Suppressor macrophage treated with lipopolysaccharide for 1 hour (primary cell): ENCODE results near the gene NKAIN4.
"Not testable (repeated sequence)": the region's sequence is repeated elsewhere in the genome, so short reads cannot be mapped to it uniquely, and the experiment has no call there.

Experiments used
- DNase-seq, 3 donors: peaks; one replicate each; pipeline ENCODE4 v3.0.0-alpha.2; 2020 to 2022

Gene NKAIN4

DNA sequence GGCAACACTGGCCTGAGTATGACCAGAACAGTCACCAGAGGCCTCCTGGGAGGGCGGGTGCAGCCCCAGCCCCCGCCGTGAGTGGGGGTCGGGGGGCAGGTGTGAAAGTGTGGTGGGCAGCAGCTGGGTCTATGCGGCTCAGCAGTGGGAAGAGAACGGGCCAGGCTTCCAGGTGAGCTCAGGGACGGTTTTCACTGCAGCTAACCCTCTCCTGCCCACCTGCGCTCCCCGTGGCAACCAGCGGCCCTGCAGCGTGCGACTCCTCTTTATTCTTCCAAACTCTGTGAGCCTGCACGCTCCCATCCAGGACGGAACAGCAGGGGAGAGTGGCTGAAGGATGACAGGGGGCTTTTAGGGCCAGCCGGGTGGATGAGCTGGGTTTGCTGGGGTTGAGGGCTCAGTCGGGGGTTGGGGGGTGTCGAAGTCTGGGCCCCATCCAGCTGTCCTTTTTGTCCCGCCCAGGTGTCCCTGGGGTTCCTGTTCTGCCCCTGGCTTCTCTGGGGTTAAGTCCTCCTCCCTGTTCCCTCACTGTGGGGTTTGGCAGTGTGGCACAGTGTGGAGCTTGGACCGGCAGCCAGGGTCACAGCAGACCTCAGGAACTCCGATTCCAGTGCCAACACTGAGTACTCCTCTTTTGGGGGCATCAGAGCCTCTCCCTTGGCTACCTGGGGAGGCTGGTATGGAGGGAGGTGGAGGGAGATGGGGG is 19.4 kb downstream of the NKAIN4 start:
- no peak for DNase-seq

DNA sequence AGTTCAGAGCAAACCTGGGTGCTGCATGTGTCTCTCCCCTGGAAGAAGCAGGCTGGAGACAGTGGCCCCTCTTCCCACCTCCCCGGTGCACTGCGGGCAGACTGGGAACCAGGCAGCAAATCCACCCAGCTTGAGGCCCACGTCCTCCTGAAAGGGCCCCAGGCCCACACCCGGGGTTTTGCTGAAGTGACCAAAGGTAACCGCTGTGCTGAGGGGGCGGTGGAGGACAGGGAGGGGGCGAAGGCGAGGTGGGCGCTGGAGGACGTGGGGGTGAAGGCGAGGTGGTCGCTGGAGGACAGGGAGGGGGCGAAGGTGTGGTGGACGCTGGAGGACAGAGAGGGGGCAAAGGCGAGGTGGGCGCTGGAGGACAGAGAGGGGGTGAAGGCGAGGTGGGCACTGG is 20.3 kb downstream of the NKAIN4 start:
- DNase-seq, result no peak

DNA sequence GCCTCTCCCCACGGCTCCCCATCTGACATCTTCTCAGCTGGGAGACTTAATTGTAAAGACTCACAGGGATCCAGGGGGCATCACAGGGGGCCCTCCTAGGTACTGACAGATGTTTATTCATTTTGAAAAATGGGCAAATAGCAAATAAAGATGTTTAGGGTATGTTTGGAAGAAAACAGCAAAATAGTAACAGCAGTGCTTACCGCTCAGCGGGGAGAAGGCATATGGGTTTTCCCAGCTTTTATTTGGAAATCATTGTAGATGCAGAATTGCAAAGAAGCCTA is 21.3 kb downstream of the NKAIN4 start:
- no peak for DNase-seq

DNA sequence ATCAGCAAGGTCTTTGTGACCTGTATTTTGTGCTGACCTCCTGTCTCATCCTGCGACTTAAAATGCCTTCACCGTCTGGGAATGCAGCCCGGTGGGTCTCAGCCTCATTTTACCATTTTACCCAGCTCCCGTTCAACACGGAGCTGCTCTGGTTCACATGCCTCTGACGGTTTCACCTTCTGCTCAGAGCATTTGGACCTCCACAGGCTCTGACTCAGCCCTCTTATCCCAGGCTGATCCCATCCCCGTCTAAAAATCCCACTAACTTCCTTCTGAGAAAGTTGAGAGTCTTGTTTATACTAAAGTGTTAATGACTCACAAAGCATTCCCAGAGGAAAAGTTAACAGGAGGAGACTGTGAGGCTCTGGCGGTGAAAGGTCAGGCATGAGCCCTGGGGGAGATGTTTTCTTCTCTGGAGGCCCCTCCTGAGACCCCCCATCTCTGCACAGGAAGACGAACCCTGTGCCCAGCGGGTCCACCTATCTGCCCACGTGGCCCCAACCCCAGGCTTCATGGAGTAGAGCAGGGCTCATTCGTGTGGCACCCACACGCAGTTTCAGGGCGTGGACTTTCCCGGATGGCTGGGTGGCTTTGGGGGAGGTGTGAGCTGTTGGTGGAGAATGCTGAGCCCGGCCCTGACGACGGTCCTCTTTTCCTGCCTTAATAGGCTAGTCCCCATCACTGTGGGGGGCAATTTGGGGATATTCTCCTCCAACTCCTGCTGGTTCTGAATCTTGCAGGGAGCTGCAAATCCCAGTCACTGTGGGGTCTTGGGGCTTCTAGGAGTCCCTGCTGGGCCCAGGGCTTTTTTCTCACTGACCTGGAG is 21.8 kb downstream of the NKAIN4 start:
- DNase-seq, result no peak

DNA sequence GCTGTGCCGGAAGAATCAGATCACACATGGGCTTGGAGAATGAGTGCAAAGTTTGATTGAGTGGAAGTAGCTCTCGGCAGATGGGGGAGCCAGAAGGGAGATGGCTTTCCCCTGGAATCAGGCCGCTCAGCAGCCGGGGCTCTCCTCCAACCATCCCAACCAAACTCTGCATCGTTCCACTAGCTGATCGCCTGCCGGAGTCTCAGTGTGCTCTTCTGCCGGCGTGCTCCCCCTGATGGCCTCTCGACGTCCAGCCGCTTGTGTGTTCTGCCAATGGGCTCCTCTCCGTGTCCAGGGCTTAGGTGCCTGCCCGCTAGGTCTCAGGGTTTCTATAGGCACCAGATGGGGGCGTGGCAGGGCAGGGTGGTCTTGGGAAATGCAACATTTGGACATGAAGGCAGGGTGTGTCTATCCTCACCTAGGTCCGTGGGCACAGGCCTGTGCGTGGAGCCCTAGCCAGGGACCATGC is 23.4 kb downstream of the NKAIN4 start:
- peak; percentile 31 to 59 (median 38) for DNase-seq

DNA sequence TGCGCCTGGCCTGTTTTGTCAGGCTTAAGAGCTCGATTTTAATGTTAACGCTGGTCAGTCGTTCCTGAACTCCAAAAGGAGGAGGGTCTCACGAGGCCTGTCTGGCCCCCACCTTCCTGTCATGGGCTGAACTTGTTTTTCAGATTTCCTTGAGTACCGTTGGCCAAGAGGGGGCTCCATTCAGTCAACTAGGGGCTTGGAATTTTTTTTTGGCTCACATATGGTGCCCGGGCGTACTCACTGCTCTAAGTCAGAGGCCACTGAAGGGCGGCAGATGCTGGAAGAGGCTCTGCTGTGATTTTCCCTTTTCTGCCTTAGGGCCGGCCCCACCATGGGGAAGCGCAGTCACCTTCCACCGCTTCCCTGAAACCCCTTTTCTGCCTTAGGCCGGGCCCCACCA is 25.5 kb downstream of the NKAIN4 start:
- no peak for DNase-seq

DNA sequence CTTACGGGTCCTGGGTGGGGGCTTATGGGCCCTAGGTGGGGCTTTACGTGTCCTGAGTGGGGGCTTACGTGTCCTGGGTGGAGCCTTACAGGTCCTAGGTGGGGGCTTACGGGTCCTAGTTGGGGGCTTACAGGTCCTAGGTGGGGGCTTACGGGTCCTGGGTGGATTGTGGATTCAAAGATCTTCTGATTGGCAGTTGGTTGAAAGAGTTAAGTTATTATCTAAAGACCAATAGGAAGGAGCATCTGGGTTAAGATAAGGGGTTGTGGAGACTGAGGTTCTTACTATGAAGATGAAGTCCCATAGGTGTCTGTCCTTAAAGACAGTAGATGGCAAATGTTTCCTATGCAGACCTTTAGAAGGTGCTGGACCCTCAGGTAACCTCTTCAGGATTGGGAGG is 27.0 kb downstream of the NKAIN4 start:
- DNase-seq, result no peak

DNA sequence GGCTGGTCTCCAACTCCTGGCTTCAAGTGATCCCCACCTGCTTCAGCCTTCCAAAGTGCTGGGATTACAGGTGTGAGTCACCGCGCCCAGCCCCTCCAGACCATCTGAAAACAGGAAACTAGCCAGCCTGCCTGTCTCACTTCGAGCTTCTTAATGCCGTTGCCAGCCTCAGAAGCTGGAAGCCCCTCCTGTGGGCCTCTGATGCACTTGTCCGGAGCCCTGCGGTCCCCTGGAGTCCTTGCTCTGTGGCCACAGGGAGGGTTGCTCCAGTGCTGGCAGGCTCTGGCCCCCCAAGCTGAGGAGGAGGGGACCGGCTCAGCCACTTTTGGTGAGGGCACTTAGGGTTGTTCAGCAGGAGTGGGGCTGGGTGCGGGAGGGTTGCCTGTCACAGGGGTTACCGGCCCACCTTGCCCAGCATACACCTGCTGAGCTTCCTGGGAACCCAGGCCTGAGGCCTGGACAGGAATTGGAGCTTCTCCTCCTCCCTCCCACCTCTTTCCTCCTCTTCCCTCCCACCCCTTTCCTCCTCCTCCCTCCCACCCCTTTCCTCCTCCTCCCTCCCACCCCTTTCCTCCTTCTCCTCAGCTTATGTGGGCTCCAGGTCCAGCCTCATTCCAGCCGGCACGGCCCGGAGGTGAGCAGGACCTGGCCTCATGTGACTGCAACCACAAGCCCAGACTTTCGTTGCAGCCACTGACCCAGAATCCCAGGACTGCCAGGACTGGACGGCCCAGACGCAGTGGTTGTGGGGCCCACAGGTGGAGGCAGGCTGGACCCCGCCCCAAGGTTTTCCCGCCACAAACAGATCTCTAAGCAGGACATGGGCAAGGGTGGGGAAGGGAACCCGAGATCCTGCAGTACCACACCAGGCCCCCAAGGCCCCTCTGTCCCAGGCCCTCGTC is 28.0 kb downstream of the NKAIN4 start:
- DNase-seq, result no peak

DNA sequence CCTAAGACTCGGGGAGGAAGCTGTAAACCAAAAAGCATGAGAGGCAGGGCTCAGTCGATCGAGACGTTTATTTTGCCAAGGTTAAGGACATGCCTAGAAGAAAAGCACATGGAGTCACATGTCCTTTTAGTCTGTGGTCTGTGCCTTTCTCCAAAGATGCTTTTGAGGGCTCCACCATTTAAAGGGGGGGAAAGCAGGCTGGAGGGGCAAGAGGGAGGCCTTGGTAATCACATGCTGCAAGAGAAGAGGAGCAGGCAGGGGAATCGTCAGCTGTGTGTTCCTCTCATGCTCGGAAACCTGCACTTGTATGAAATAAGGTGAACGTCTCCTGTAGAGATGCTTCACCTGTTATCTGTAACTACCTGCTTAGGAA is 29.2 kb downstream of the NKAIN4 start:
- DNase-seq, result no peak

DNA sequence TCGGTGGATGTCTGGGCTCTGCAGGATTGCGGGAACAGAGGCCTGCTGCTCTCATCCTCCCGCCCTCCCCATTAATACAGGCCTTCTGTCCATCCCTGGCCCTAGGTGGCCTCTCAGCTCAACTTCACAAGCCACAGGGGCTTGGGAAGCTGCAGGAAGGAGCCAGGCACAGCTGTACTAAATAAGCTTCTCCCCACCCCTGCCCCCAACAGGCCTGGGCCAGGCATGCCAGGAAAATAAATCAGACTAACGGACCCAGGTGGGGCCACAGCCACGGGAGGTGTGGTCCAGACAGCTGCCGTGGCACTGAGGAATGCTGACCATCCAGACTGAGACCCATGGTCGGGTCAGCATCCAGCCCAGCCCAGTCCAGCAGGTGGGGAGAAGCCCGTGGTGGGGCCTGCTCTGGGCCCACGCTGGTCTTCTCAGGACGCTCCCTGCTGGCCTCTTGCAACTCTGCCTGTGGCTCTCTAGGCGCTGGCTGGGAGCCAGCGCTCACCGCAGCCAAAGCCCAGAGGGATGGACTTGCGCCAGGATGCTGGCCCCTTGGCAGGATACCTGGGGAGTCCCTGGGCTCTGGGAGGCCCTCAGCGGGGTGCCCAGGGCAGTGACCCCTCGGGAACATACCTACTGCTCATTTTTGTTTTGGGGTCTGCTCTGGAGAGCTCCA is 29.7 kb downstream of the NKAIN4 start:
- DNase-seq, result no peak

DNA sequence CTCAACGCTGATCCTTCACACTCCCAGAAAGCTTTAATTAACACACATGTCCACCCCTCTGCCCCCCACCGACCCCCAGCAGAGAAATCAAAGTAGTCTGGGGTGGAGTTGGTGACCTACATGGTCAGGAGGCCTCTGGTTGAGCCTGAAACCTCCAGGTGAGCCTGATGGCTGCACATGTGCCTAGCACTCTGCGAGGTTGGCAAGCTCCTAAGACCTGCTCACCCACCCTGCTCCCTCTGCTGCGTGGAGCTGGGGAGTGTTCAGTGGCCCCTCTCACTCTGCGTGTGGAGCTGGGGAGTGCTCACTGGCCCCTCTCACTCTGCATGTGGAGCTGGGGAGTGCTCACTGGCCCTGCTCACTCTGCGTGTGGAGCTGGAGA is 30.4 kb downstream of the NKAIN4 start:
- no peak for DNase-seq

DNA sequence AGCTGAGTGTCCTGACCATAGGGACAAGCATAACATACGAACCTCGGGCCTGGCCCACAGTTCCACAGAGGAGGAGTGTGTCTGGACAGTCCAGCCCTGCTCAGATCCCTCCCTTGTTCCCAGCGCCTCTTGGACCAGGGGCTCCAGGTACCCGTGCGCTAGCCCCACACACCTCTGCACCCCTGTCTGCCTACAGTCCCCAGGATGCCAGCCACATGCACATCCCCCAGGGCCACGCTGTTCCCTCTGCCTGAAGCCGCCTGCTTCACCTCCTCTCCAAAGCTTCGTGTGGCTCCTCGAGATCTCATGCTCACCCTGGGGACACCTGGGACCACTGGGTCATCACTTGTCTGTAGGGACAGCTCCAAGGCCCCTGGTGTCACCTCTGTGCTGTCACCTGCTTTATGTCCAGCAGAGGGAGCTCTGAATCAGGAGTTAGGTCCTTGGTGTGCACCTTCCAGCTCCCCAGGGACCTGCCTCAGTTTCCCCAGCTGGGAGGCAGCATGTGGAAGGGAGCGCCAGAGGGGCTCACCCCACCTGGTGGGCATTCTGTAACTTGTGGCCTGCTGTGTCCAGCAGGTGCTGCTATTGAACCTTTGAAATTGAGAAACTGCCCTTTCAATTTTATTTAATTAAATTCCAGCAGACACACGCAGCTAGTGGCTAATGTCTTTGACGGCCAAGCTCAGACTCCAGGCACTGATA is 31.0 kb downstream of the NKAIN4 start:
- peak; percentile 58 to 69 (median 69) for DNase-seq

DNA sequence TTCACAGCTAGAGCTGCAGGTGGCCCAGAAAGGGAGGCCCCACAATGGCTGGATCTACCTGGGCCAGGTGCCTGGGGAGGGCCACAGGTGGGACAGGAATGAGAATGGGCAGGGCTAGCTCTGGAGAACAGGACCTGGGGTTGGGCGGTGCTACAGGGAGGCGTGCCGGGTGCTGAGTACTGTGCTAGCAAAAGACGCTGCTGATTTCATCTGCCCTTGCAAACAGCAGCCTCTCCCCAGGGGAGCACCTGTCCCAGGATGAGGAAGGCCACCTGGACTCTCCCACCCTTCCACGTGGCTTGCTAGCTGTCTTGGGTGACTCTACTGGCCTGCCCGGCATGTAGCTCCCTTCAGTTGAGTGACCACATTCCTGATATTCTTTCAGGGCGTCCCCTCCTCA is 31.7 kb downstream of the NKAIN4 start:
- DNase-seq, result no peak

DNA sequence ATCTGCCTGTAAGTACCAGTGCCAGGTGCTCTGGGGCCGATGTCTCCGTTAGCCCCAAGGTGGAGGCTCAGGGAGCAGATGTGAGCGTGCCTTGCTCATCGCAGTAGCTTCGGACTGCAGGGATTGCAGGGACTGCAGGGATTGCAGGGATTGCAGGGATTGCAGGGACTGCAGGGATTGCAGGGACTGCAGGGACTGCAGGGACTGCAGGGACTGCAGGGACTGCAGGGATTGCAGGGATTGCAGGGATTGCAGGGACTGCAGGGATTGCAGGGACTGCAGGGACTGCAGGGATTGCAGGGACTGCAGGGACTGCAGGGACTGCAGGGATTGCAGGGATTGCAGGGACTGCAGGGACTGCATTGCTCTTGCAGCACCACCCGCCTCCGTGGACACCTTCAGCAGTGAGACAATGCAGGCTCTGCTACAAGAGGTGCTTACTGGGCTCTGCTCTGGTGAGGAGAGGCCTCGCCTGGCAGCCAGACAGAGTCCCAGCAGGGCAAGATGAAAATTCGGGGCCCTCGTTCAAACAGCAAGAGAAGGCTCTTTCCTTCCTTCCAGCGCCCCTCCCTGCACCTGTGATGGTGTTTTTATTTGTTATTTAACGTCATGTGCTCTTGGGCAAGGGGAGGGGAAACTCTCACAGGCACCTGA is 32.7 kb downstream of the NKAIN4 start:
- not testable (repeated sequence) for DNase-seq

DNA sequence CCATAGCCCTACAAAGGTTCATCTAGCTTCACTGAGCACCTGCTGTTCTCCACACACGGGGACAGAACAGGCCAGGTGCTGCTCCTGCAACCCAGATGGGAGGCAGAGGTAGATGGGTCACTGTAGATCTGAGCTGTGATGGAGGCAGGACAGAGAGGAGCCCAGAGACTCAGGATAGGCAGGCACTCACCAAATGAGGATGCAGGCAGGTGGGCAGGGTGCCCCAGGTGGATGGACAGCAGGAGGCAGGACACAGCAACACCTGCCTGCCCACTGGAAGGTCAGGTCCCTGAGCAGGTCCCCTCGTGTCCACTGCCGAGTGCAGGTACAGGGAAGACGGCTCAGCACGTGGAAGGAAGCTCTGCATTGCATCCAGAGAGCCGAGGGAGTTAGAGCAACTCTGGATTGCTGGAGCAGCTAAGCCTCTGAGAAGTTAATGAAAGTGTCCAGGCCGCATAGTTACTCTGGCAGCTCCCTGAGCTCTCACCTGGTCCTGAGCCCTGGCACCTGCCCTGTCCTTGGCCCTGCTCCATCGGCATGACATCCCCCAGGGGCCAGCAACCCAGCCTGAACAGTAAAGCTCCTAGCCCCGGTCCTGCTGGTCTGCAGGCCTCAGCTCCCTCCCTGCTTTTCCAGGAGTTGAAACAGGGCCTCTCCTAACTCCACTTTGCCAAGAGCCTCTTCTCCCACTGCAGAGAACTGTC is 33.4 kb downstream of the NKAIN4 start:
- DNase-seq, result no peak

DNA sequence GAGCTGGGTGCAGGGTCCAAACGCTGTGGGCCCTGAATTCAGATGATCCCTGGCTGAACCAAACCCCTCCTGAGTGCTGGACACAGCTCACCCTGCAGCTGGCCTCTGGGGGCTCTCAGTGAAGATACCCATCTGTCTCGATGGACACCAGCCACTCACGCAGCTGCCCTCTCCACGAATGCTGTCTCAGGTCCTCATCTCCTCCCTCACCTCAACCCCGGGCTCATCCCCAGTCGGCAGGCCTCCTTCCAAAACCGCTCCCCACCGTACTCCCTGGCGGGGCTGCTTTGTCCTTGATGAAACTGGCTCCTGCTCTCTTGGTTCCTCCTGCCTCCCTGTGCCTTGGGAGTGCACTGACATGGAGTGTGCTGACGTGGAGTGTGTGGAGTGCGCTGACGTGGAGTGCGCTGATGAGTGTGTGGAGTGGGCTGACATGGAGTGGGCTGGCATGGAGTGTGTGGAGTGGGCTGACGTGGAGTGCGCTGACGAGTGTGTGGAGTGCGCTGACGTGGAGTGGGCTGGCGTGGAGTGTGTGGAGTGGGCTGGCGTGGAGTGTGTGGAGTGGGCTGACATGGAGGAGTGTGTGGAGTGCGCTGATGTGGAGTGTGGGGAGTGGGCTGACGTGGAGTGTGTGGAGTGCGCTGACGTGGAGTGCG is 34.3 kb downstream of the NKAIN4 start:
- DNase-seq, result no peak

DNA sequence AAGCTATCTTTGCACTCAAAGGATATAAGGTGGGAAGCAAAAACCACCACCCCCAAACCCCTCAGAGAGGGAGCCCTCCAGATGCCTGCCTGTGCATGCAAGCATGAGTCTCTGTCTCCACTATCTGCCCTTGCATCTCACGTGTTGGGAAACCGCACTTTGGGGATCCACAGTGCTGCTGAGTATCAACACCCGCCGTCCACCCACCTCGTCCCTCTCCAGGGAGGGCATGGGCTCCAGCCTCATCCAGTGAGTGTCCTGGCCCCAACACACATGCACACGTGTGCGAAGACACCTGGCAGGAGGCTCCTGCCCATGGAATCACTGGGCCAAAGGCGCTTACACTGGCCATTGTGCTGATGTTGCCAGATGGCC is 34.8 kb downstream of the NKAIN4 start:
- DNase-seq, result no peak

DNA sequence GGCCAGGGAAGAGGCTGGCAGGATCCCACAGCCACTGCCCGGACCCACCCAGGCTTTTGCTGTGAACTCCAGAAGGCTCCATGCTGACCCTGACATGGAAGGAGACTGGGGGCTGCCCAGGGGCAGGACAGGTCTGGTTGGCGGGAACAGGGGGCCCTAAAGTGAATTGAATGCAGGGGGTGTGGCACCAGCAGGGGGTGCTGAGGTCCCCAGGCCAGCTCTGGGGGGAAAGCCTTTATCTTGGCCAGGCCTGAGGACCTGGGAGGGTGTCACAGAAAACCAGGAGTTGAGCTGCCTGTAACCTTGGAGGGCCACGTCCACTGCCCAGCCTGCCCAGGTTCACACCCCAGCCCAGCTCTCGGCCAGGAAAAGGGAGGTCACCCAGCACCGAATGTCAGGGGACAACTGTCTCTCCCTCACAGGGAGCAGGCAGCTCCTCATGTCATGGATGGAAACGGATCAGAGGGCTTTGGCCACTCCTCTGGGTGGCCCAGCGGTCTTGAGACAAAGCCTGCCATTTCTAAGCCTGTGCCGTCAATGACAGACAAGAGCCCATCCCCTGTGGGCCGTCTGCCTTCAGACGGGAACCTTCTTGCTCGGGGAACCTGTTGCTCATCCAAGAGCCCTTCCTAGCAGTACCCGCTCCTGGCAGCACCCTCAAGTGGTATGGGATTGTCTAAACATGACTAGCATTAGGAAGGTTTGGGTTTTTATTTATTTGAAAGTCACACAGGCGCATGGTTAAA is 35.4 kb downstream of the NKAIN4 start:
- DNase-seq, result no peak

DNA sequence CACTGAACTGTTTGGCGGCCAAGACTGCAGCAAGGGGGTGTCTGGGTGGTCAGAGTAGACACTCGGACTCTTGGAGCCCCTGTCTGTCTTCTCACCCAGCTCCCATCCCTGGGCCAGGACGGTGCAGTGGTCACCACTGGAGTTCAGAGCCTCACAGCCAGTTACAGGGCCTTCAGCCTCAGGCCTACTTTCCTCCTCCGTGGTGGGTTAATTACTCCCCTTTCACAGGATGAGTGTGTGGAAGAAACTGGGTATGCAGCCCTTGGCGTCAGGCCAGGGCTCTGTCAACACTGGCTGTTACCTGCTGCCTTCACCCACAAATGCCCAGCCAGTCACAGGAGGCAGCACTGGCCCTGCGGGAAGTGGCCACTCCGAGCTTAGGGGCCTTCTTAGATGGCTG is 36.6 kb downstream of the NKAIN4 start:
- no peak for DNase-seq
